Measurements from ENCODE around the gene ARHGAP15. TPM values are rescaled to one million over a fixed set of nuclear protein-coding genes. Genes with fewer than 3 reads are reported as not detected.

ARHGAP15 gene
- total RNA-seq, 1 experiment from 2014 or later = not detected

GRCh38 chr2:143759455-143759854, 630.2 kb downstream of the ARHGAP15 start:
- H3K27me3 ChIP-seq (ENCODE audit: insufficient read depth, low read depth) = no peaks in the 10 kb centered on the region
- H2AFZ ChIP-seq = no peak overlapping the region
- intact Hi-C loops (cut with micrococcal nuclease; ENCODE audit: unreplicated experiment) = loop anchor here (2.0 kb wide), 1 partner anchor 73 kb away; no protein-coding TSS in a partner anchor
- no peak overlapping the region for H3K27ac ChIP-seq
- TF ChIP-seq CTCF (conservative IDR thresholded peaks at IDR 0.05) (no peak), EZH2 (IDR thresholded peaks at IDR 0.05; ENCODE audit: low read depth) (no peak)
- CTCF ChIA-PET = no interaction called here
- H3K4me2 ChIP-seq = no peak overlapping the region
- POLR2A ChIA-PET (ENCODE audit: unreplicated experiment) = no interaction called here
- H3K79me2 ChIP-seq (ENCODE audit: low read depth) = no peaks in the 10 kb centered on the region
- no peak for DNase-seq
- BruUV-seq (replicated peaks) = no TSS peak
- no peaks in the 10 kb centered on the region for H3K9me3 ChIP-seq (ENCODE audit: insufficient read depth, low read depth)
- 0 out of 2 replicates have a peak, but pooled peaks cover 3% of the 10 kb centered on the region for H4K20me1 ChIP-seq (ENCODE audit: insufficient read depth)
- H3K4me1 ChIP-seq (replicated peaks; ENCODE audit: insufficient read depth) = no peaks in the 10 kb centered on the region
- no peaks in the 10 kb centered on the region; the same call in 1 of the 2 replicates for H3K9me2 ChIP-seq (ENCODE audit: insufficient read depth)
- H3F3A ChIP-seq (ENCODE audit: insufficient read depth, low read depth) = no peaks in the 10 kb centered on the region
- no peaks in the 10 kb centered on the region for H3K36me3 ChIP-seq (ENCODE audit: low read depth)
- H3K4me3 ChIP-seq = no peak overlapping the region

- H3K27ac ChIP-seq = no peak overlapping the region
- no peaks in the 10 kb centered on the region for H3K27me3 ChIP-seq (ENCODE audit: insufficient read depth, low read depth)
- CTCF ChIA-PET = no interaction called here
- H3K9me3 ChIP-seq (ENCODE audit: insufficient read depth, low read depth) = no peaks in the 10 kb centered on the region
- POLR2A ChIA-PET (ENCODE audit: unreplicated experiment) = no interaction called here
- H3K79me2 ChIP-seq (ENCODE audit: low read depth) = no peaks in the 10 kb centered on the region
- H3K36me3 ChIP-seq (ENCODE audit: low read depth) = no peaks in the 10 kb centered on the region
- 0 out of 2 replicates have a peak, but pooled peaks cover 3% of the 10 kb centered on the region for H4K20me1 ChIP-seq (ENCODE audit: insufficient read depth)
- no peaks in the 10 kb centered on the region for H3K4me1 ChIP-seq (replicated peaks; ENCODE audit: insufficient read depth)
- H2AFZ ChIP-seq = no peak overlapping the region
- no peak overlapping the region for H3K4me3 ChIP-seq
- no peak for TF ChIP-seq EZH2 (IDR thresholded peaks at IDR 0.05; ENCODE audit: low read depth)
- no peak for TF ChIP-seq CTCF (conservative IDR thresholded peaks at IDR 0.05)
- no peaks in the 10 kb centered on the region; the same call in 1 of the 2 replicates for H3K9me2 ChIP-seq (ENCODE audit: insufficient read depth)
- no peak overlapping the region for H3K4me2 ChIP-seq
- intact Hi-C loops (cut with micrococcal nuclease; ENCODE audit: unreplicated experiment) = no loop called here
- DNase-seq = no peak
- no peaks in the 10 kb centered on the region for H3F3A ChIP-seq (ENCODE audit: insufficient read depth, low read depth)
- no TSS peak for BruUV-seq (replicated peaks)
These were observed 633.1 kb downstream of the ARHGAP15 start for GRCh38 chr2:143762176-143762928.

GRCh38 chr2:143764261-143764660, 635.0 kb downstream of the ARHGAP15 start:
- intact Hi-C loops (cut with micrococcal nuclease; ENCODE audit: unreplicated experiment) = no loop called here
- Histone ChIP-seq H3K4me3 (no peak overlapping the region), H3K27ac (no peak overlapping the region), H3K9me2 (ENCODE audit: insufficient read depth) (no peaks in the 10 kb centered on the region; the same call in 1 of the 2 replicates), H3K9me3 (ENCODE audit: insufficient read depth, low read depth) (no peaks in the 10 kb centered on the region), H4K20me1 (ENCODE audit: insufficient read depth) (0 out of 2 replicates have a peak, but pooled peaks cover 3% of the 10 kb centered on the region), H3F3A (ENCODE audit: insufficient read depth, low read depth) (no peaks in the 10 kb centered on the region), H3K4me2 (no peak overlapping the region), H3K27me3 (ENCODE audit: insufficient read depth, low read depth) (no peaks in the 10 kb centered on the region), H3K36me3 (ENCODE audit: low read depth) (no peaks in the 10 kb centered on the region), H2AFZ (no peak overlapping the region), H3K79me2 (ENCODE audit: low read depth) (no peaks in the 10 kb centered on the region), H3K4me1 (replicated peaks; ENCODE audit: insufficient read depth) (no peaks in the 10 kb centered on the region)
- DNase-seq = no peak
- POLR2A ChIA-PET (ENCODE audit: unreplicated experiment) = no interaction called here
- BruUV-seq (replicated peaks) = no TSS peak
- TF ChIP-seq CTCF (conservative IDR thresholded peaks at IDR 0.05) (no peak), EZH2 (IDR thresholded peaks at IDR 0.05; ENCODE audit: low read depth) (no peak)
- CTCF ChIA-PET = no interaction called here
